ENCODE data around the gene GNG13. TPM values are rescaled to one million over a fixed set of nuclear protein-coding genes. Genes with fewer than 3 reads are reported as not detected.

Gene GNG13
- total and polyA plus RNA-seq, 11 donors: not detected

DNA sequence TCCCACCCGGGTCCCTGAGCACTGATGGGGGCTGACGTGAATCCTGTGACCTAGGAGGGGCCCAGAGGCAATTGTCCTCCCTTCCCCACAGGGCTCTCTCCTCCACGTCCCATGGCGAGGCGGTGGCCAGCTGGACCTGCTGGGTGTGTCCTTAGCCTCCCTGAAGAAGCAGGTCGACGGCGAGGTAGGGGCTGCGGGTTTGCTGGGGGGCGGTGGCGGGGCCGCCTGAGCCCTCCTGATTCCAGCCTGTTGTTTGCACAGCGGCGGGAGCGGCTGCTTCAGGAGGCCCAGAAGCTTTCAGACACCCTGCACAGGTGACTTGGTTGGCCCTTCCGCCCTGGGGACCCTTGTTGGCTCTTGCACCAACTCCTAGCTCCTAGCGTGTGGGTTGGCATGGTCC lies 10.4 kb downstream of the GNG13 start:
- ATAC-seq (no peak), DNase-seq (no peak)
- Histone ChIP-seq H3K36me3 (peaks cover 0 to 11% (median 0%) of the 10 kb centered on the region in 9 donors), H3K9me3 (no peaks in the 10 kb centered on the region), H3K27me3 (no peaks in the 10 kb centered on the region), H3K4me3 (no peak overlapping the region), H3K4me1 (peaks cover 0 to 29% (median 16%) of the 10 kb centered on the region in 12 donors), H3K27ac (no peak overlapping the region)
- 91 to 96% (median 94%) methylated on average over 9 to 17 of the region's 17 CpGs for WGBS, 4 donors
- intact Hi-C loops (cut with DNase I): no loop called here
- TF ChIP-seq CTCF (IDR thresholded peaks at IDR 0.05) (no peak), POLR2A (IDR thresholded peaks at IDR 0.05) (no peak)

DNA sequence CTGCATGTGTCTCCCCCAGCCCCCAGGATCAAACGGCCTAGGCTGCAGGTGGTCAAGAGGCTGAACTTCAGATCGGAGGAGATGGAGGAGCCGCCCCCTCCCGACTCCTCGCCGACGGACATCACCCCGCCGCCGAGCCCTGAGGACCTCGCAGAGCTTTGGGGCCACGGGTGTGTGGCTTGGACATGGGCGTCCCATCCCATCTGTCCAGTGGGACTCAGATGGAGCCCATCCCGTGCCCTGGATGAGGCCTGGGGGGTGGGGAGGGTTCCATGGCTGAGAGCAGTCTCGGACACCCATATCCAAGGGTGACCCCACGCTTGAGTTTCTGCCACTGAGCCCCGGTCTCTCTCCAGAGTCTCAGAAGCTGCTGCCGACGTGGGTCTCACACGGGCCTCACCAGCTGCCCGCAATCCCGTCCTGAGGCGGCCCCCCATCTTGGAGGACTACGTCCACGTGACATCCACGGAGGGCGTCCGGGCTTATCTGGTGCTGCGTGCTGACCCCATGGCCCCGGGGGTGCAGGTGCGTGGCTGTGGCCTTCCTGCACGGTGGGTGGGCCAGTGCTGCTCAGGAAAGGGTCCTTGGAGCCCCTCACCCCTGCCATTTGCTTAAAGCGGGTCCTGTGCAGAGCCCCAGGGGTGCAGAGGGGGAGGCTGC lies 11.2 kb downstream of the GNG13 start:
- peaks cover 0 to 11% (median 0%) of the 10 kb centered on the region in 9 donors for H3K36me3 ChIP-seq
- ATAC-seq (no peak), DNase-seq (no peak)
- no peak for TF ChIP-seq POLR2A (IDR thresholded peaks at IDR 0.05)
- no peak for TF ChIP-seq CTCF (IDR thresholded peaks at IDR 0.05)
- no peak overlapping the region for H3K27ac ChIP-seq
- H3K4me3 ChIP-seq: peak overlapping the region; percentile 58 to 96 (median 84)
- peaks cover 0 to 29% (median 16%) of the 10 kb centered on the region in 12 donors for H3K4me1 ChIP-seq
- 64 to 77% (median 72%) methylated on average over 19 to 33 of the region's 33 CpGs for WGBS, 4 donors
- H3K27me3 ChIP-seq: no peaks in the 10 kb centered on the region
- intact Hi-C loops (cut with DNase I): no loop called here
- no peaks in the 10 kb centered on the region for H3K9me3 ChIP-seq

GRCh38 chr16:788399-789126 lies 12.0 kb downstream of the GNG13 start, which contains the start of gene CHTF18:
CHTF18 (plus strand) TSS chr16:788620; CDS start chr16:788685, 65 bp downstream.
- Histone ChIP-seq H3K4me3 (peak within 1 kb of the TSS; percentile 72 to 100 (median 94)), H3K27me3 (no peaks in the 10 kb centered on the region), H3K27ac (peak within 1 kb of the TSS in 11 of 12 donors; percentile 52 to 87 (median 74)), H3K36me3 (peaks cover 0 to 11% (median 0%) of the 10 kb centered on the region in 9 donors), H3K9me3 (no peaks in the 10 kb centered on the region), H3K4me1 (peaks cover 0 to 36% (median 17%) of the 10 kb centered on the region in 12 donors)
- peak; percentile 92 to 95 (median 93) for DNase-seq
- 0 to 1% (median 1%) methylated on average over 20 to 97 of the region's 97 CpGs for whole genome bisulfite sequencing, 4 donors
- ATAC-seq: peak; percentile 89 to 96 (median 92)
- intact Hi-C loops (cut with DNase I): loop anchor here in 1 of 10 donors (1.0 kb wide), 1 partner anchor 77 kb away; no protein-coding TSS in a partner anchor
- no peak for TF ChIP-seq CTCF (IDR thresholded peaks at IDR 0.05)
- TF ChIP-seq POLR2A (IDR thresholded peaks at IDR 0.05): no peak

- ATAC-seq (no peak), DNase-seq (peak in 1 of 5 donors; percentile 33)
- peaks cover 0 to 5% (median 0%) of the 10 kb centered on the region in 9 donors for H3K27me3 ChIP-seq
- peak within 1 kb of the TSS; percentile 72 to 100 (median 94) for H3K4me3 ChIP-seq
- intact Hi-C loops (cut with DNase I): loop anchor here in 4 of 10 donors (1.0 to 2.0 kb wide), 2 partner anchors 77 kb away; no protein-coding TSS in a partner anchor
- H3K36me3 ChIP-seq: peaks cover 0 to 11% (median 0%) of the 10 kb centered on the region in 9 donors
- TF ChIP-seq POLR2A (IDR thresholded peaks at IDR 0.05) (peak in 1 of 2 donors; percentile 62), CTCF (IDR thresholded peaks at IDR 0.05) (peak in 1 of 12 donors; percentile 5)
- H3K4me1 ChIP-seq: peaks cover 0 to 37% (median 17%) of the 10 kb centered on the region in 12 donors
- H3K9me3 ChIP-seq: no peaks in the 10 kb centered on the region
- 0 to 1% (median 0%) methylated on average over 15 to 45 of the region's 45 CpGs for WGBS, 4 donors
- H3K27ac ChIP-seq: peak within 1 kb of the TSS in 11 of 12 donors; percentile 52 to 87 (median 74)
Observed at GRCh38 chr16:787978-788398, 12.5 kb downstream of the GNG13 start, which contains the start of gene RPUSD1. RPUSD1 (minus strand) TSS chr16:788381; CDS start chr16:787737, 644 bp downstream.

Measured in heart left ventricle (tissue), 16 donors.